Activated T-cell treated with anti-CD3 and anti-CD28 coated beads, Interleukin-2, amount 50 U/mL, for 4 hours (primary cell): Measurements from ENCODE around the gene DPP6. TPM values are rescaled to one million over a fixed set of nuclear protein-coding genes. Genes with fewer than 3 reads are reported as not detected.

Experiments used
- ATAC-seq, 2 donors: fragments of 200-7000 bp; cut with Tn5 transposase; one replicate each; pipeline ENCODE4 v1.10.0; 2021
- DNase-seq: peaks from one replicate; pipeline ENCODE4 v3.0.0-alpha.2; 2020
- H3K27me3 Mint-ChIP-seq: one replicate; pipeline ENCODE4 v1.8.0; 2021; ENCODE audit warnings: low read depth, mixed read lengths
- H3K36me3 Mint-ChIP-seq: one replicate; pipeline ENCODE4 v1.8.0; 2022; ENCODE audit warnings: mixed read lengths; ENCODE audit not compliant: insufficient read depth
- H3K4me1 Mint-ChIP-seq: one replicate; pipeline ENCODE4 v1.8.0; 2021; ENCODE audit warnings: low read depth, mixed read lengths
- H3K4me3 Mint-ChIP-seq: one replicate; pipeline ENCODE4 v1.8.0; 2021; ENCODE audit warnings: mild to moderate bottlenecking, moderate library complexity, mixed read lengths
- H3K9me3 Mint-ChIP-seq: one replicate; pipeline ENCODE4 v1.8.0; 2021; ENCODE audit warnings: mixed read lengths
- total RNA-seq, 3 donors: library from RNA; stranded (reverse); gene quantifications; one replicate each; pipeline ENCODE4 v1.2.1, GENCODE V29; 2021

DPP6 gene
- total RNA-seq, 3 donors from 2014 or later: not detected

- Mint-ChIP-seq H3K4me1 (no peaks in the 10 kb centered on the region), H3K27me3 (peaks cover 32% of the 10 kb centered on the region), H3K4me3 (no peak overlapping the region), H3K9me3 (no peaks in the 10 kb centered on the region), H3K36me3 (no peaks in the 10 kb centered on the region)
- no peak for ATAC-seq
- no peak for DNase-seq
These were observed 813.9 kb downstream of the DPP6 start for GRCh38 chr7:154865984-154866685.

- no peak overlapping the region for H3K4me3 Mint-ChIP-seq
- no peaks in the 10 kb centered on the region for H3K9me3 Mint-ChIP-seq
- DNase-seq: no peak
- no peak for ATAC-seq
- H3K4me1 Mint-ChIP-seq: no peaks in the 10 kb centered on the region
- H3K27me3 Mint-ChIP-seq: peaks cover 35% of the 10 kb centered on the region
- H3K36me3 Mint-ChIP-seq: no peaks in the 10 kb centered on the region
These were observed 814.9 kb downstream of the DPP6 start for GRCh38 chr7:154867068-154867467.

GRCh38 chr7:154868921-154869320, 816.7 kb downstream of the DPP6 start:
- Mint-ChIP-seq H3K9me3 (no peaks in the 10 kb centered on the region), H3K4me1 (no peaks in the 10 kb centered on the region), H3K36me3 (no peaks in the 10 kb centered on the region), H3K4me3 (no peak overlapping the region), H3K27me3 (peaks cover 34% of the 10 kb centered on the region)
- DNase-seq: no peak
- peak in 1 of 2 donors; percentile 18 for ATAC-seq

- Mint-ChIP-seq H3K36me3 (no peaks in the 10 kb centered on the region), H3K9me3 (no peaks in the 10 kb centered on the region), H3K4me1 (no peaks in the 10 kb centered on the region), H3K27me3 (peaks cover 34% of the 10 kb centered on the region), H3K4me3 (no peak overlapping the region)
- no peak for DNase-seq
- ATAC-seq: no peak
These were observed 817.2 kb downstream of the DPP6 start for GRCh38 chr7:154869436-154869835.

GRCh38 chr7:154871507-154871906, 819.3 kb downstream of the DPP6 start:
- no peaks in the 10 kb centered on the region for H3K4me1 Mint-ChIP-seq
- H3K4me3 Mint-ChIP-seq: no peak overlapping the region
- DNase-seq: no peak
- no peak for ATAC-seq
- no peaks in the 10 kb centered on the region for H3K9me3 Mint-ChIP-seq
- no peaks in the 10 kb centered on the region for H3K36me3 Mint-ChIP-seq
- peaks cover 36% of the 10 kb centered on the region for H3K27me3 Mint-ChIP-seq

- Mint-ChIP-seq H3K36me3 (no peaks in the 10 kb centered on the region), H3K9me3 (no peaks in the 10 kb centered on the region), H3K4me1 (no peaks in the 10 kb centered on the region), H3K27me3 (peaks cover 35% of the 10 kb centered on the region), H3K4me3 (no peak overlapping the region)
- DNase-seq: no peak
- no peak for ATAC-seq
These were observed 819.9 kb downstream of the DPP6 start for GRCh38 chr7:154871928-154872750.

- ATAC-seq (no peak), DNase-seq (no peak)
- Mint-ChIP-seq H3K27me3 (peaks cover 31% of the 10 kb centered on the region), H3K4me3 (no peak overlapping the region), H3K36me3 (no peaks in the 10 kb centered on the region), H3K4me1 (no peaks in the 10 kb centered on the region), H3K9me3 (no peaks in the 10 kb centered on the region)
These were observed 820.8 kb downstream of the DPP6 start for GRCh38 chr7:154872811-154873499.

GRCh38 chr7:154873500-154874121, 821.4 kb downstream of the DPP6 start:
- DNase-seq: no peak
- ATAC-seq: no peak
- Mint-ChIP-seq H3K4me1 (no peaks in the 10 kb centered on the region), H3K9me3 (no peaks in the 10 kb centered on the region), H3K4me3 (no peak overlapping the region), H3K36me3 (no peaks in the 10 kb centered on the region), H3K27me3 (peaks cover 25% of the 10 kb centered on the region)

GRCh38 chr7:154874409-154875113, 822.4 kb downstream of the DPP6 start:
- H3K9me3 Mint-ChIP-seq: no peaks in the 10 kb centered on the region
- no peak overlapping the region for H3K4me3 Mint-ChIP-seq
- no peaks in the 10 kb centered on the region for H3K36me3 Mint-ChIP-seq
- H3K27me3 Mint-ChIP-seq: peaks cover 18% of the 10 kb centered on the region
- DNase-seq: no peak
- no peaks in the 10 kb centered on the region for H3K4me1 Mint-ChIP-seq
- ATAC-seq: no peak

GRCh38 chr7:154875297-154875696, 823.1 kb downstream of the DPP6 start:
- no peak overlapping the region for H3K4me3 Mint-ChIP-seq
- H3K4me1 Mint-ChIP-seq: no peaks in the 10 kb centered on the region
- no peak for ATAC-seq

GRCh38 chr7:154876516-154876915, 824.3 kb downstream of the DPP6 start:
- no peak for DNase-seq
- H3K36me3 Mint-ChIP-seq: no peaks in the 10 kb centered on the region
- H3K4me3 Mint-ChIP-seq: no peak overlapping the region
- ATAC-seq: no peak
- H3K4me1 Mint-ChIP-seq: no peaks in the 10 kb centered on the region
- H3K27me3 Mint-ChIP-seq: peaks cover 16% of the 10 kb centered on the region
- no peaks in the 10 kb centered on the region for H3K9me3 Mint-ChIP-seq

More at GRCh38 chr7:154875297-154875696, 823.1 kb downstream of the DPP6 start:
- peaks cover 18% of the 10 kb centered on the region for H3K27me3 Mint-ChIP-seq
- DNase-seq: no peak
- H3K36me3 Mint-ChIP-seq: no peaks in the 10 kb centered on the region
- H3K9me3 Mint-ChIP-seq: no peaks in the 10 kb centered on the region

GRCh38 chr7:154877031-154877430, 824.8 kb downstream of the DPP6 start:
- no peak for ATAC-seq
- H3K27me3 Mint-ChIP-seq: peaks cover 16% of the 10 kb centered on the region
- DNase-seq: no peak
- H3K9me3 Mint-ChIP-seq: no peaks in the 10 kb centered on the region
- no peaks in the 10 kb centered on the region for H3K4me1 Mint-ChIP-seq
- no peaks in the 10 kb centered on the region for H3K36me3 Mint-ChIP-seq
- H3K4me3 Mint-ChIP-seq: no peak overlapping the region

- Mint-ChIP-seq H3K9me3 (no peaks in the 10 kb centered on the region), H3K4me3 (no peak overlapping the region), H3K27me3 (peaks cover 10% of the 10 kb centered on the region), H3K36me3 (no peaks in the 10 kb centered on the region), H3K4me1 (no peaks in the 10 kb centered on the region)
- no peak for ATAC-seq
- no peak for DNase-seq
These were observed 827.4 kb downstream of the DPP6 start for GRCh38 chr7:154879629-154880028.

- DNase-seq (no peak), ATAC-seq (no peak)
- Mint-ChIP-seq H3K36me3 (no peaks in the 10 kb centered on the region), H3K4me3 (no peak overlapping the region), H3K9me3 (no peaks in the 10 kb centered on the region), H3K4me1 (no peaks in the 10 kb centered on the region), H3K27me3 (peaks cover 10% of the 10 kb centered on the region)
These were observed 828.3 kb downstream of the DPP6 start for GRCh38 chr7:154880513-154880912.
